NB4 (cell line): ENCODE data around the gene MRPS34.

ENCODE experiments used
- DNase-seq: peaks from one replicate; pipeline ENCODE4 v3.0.0; 2010; ENCODE audit warnings: low read depth
- H3K4me3 ChIP-seq: one replicate; pipeline ENCODE4 v1.5.1; 2011; ENCODE audit warnings: mild to moderate bottlenecking, low read depth, low read length, moderate library complexity
- CTCF ChIP-seq: IDR thresholded peaks from one replicate; pipeline ENCODE4 v1.5.1; 2012; ENCODE audit warnings: low read depth, low read length
- MAX ChIP-seq: IDR thresholded peaks from 2 replicates; pipeline ENCODE4 v1.6.1; 2011; ENCODE audit warnings: low read depth, low read length
- MYC ChIP-seq: IDR thresholded peaks from 2 replicates; pipeline ENCODE4 v1.6.1; 2011; ENCODE audit warnings: low read depth, low read length
- POLR2A ChIP-seq: IDR thresholded peaks from 2 replicates; pipeline ENCODE4 v1.6.1; 2011; ENCODE audit warnings: mild to moderate bottlenecking; ENCODE audit not compliant: insufficient read length; ENCODE audit errors: extremely low read depth

MRPS34 gene

DNA sequence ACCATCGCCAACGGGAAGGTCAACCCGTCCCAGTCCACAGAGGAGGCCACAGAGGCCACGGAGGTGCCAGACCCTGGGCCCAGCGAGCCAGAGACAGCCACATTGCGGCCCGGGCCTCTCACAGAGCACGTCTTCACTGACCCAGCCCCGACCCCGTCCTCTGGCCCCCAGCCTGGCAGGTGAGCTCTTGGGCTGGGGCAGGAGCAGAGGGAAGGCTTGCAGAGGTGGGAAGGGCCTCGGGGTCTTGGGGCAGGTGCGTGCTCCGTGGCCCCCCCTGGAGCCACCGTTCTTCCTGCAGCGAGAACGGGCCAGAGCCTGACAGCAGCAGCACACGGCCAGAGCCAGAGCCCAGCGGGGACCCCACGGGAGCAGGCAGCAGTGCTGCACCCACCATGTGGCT, 6.7 kb downstream of the MRPS34 start:
- no peak for DNase-seq
- no peak for TF ChIP-seq MAX
- no peak for TF ChIP-seq MYC
- no peak for TF ChIP-seq POLR2A
- TF ChIP-seq CTCF = no peak
- no peak overlapping the region for H3K4me3 ChIP-seq

DNA sequence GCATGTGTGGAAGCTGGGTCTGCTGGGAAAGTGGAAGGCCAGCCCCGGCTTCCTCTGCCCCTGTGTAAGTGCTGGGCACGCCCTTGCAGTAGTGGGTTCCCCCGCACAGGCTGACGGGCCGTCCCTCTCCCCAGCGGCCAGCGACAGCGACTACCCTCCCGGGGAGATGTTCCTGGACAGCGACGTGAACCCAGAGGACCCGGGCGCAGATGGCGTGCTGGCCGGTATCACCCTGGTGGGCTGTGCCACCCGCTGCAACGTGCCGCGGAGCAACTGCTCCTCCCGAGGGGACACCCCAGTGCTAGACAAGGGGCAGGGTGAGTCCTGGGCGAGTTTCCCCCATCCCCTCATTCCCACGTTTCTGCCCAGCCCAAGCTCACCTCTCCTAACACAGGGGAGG, 7.1 kb downstream of the MRPS34 start:
- no peak for TF ChIP-seq MYC
- TF ChIP-seq MAX = no peak
- TF ChIP-seq CTCF = no peak
- TF ChIP-seq POLR2A = no peak
- no peak for DNase-seq
- H3K4me3 ChIP-seq = no peak overlapping the region

GRCh38 chr16:1764971-1765370, 8.0 kb downstream of the MRPS34 start:
- DNase-seq = no peak
- no peak overlapping the region for H3K4me3 ChIP-seq
- TF ChIP-seq MYC = no peak
- no peak for TF ChIP-seq MAX
- no peak for TF ChIP-seq CTCF
- TF ChIP-seq POLR2A = no peak

- no peak overlapping the region for H3K4me3 ChIP-seq
- TF ChIP-seq MYC = no peak
- DNase-seq = no peak
These were observed 9.1 kb downstream of the MRPS34 start for GRCh38 chr16:1763521-1764511.

DNA sequence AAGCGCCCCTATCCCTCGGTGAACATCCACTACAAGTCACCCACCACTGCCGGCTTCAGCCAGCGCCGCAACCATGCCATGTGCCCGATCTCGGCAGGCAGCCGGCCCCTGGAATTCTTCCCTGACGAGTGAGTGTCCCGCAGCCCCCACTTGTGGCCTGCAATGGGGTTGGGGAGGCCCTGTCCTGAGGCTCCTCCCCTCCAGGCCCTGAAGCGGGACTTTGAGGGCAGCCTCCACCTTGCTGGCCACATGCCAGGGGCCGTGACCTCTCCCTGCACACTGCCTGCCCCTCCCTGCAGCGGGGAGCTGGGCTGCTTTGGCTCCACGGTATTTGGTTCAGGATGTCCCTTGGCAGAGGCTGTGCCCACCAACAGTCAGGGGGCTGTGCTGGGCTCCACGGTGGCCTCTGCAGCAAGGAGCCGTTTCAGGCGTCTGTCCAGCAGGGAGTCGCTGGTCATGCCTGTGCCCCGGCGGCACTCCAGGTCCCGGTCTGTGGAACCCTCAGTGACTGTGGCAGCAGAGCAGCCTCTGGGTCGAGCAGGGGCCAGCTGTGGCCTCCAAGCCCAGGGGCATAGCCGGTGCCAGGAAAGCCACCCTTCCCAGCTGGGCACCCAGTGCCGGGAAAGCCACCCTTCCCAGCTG, 9.9 kb downstream of the MRPS34 start:
- DNase-seq = no peak
- TF ChIP-seq CTCF (no peak), POLR2A (no peak), MAX (no peak), MYC (no peak)
- H3K4me3 ChIP-seq = no peak overlapping the region

DNA sequence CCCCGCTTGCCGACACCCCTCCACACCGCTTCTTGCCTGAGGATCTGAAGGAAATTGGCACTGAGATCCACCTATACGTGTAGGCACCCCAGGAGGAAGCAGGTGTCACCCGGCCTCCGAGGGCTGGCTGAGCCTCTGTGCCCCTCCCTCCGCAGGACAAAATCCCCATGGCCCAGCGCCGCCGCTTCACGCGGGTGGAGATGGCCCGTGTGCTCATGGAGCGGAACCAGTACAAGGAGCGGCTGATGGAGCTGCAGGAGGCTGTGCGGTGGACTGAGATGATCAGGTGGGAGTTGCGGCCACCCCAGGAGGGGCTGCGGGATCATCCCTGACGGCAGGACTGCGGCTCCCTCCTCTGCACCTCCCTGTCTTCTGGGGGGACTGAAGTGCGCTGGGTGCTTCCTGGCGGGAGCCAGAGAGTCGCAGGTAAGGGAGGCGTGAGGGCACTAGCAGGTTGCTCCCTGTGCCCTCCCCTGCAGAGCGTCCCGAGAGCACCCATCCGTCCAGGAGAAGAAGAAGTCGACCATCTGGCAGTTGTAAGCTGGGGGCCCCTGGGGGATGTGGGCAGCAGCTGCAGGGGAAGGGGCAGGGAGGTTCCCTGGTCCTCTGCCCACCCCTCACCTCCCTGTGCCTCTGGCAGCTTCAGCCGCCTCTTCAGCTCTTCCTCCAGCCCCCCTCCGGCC, 10.6 kb downstream of the MRPS34 start:
- no peak for TF ChIP-seq MAX
- no peak for TF ChIP-seq MYC
- TF ChIP-seq CTCF = no peak
- TF ChIP-seq POLR2A = no peak
- H3K4me3 ChIP-seq = no peak overlapping the region
- no peak for DNase-seq
